Measurements from ENCODE around the gene ANKRD10.
A peak's percentile ranks its signal among the peaks of the same experiment; 100 is the strongest.
"Not testable (repeated sequence)": the region's sequence is repeated elsewhere in the genome, so short reads cannot be mapped to it uniquely, and the experiment has no call there.

ANKRD10 gene

DNA sequence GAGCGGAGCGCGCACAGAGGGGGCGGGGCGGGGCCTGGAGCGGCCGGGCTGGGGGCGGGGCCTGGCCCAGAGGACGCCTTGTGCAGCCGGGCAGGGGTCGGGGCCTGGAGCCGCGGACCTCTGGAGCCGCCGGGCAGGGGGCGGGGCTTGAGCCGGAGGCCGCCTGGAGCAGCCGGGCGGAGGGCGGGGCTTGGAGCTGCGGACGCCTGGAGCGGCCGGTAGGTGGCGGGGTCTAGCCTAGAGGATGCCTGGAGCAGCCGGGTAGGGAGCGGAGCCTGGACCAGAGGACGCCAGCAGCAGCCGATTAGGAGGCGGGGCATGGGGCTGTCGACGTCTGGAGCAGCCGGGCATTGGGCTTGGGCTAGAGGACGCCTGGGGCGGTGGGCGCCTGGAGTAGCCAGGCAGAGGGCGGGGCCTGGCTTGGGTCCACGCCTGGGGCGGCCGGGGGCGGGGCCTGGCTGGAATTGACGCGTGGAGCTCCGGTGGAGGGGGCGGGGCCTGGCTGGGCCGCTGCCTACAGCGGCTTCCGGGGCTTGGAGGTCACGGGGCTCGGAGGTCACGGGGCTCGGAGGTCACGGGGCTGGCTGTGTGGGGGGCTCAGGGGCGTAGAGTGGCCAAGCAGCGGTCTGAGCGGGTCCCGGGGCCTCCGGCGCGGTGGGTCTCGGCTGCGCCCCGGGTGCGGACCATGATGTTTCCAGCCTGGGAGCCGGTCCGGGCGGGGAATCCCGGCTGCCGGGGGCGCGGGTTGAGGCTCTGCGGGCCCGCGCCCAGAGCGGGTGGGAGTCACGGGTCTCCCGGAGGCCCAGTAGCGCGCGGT is at the start of gene ANKRD10:
ANKRD10 (minus strand) TSS at position 13 of the 817 bp plus-strand sequence. CDS start 135 bp downstream, outside the sequence.
- peak; percentile 98 for DNase-seq (ENCODE audit: low read depth, low spot score)

GRCh38 chr13:110964229-110965037 is 49.6 kb upstream of the ANKRD10 start:
- no peak for DNase-seq (ENCODE audit: low read depth, low spot score)

GRCh38 chr13:110963554-110963970 is 48.7 kb upstream of the ANKRD10 start:
- no peak for DNase-seq (ENCODE audit: low read depth, low spot score)

- no peak for DNase-seq (ENCODE audit: low read depth, low spot score)
Measured at GRCh38 chr13:110961959-110962358, 47.1 kb upstream of the ANKRD10 start.

- DNase-seq (ENCODE audit: low read depth, low spot score): no peak
Measured at GRCh38 chr13:110960204-110960603, 45.3 kb upstream of the ANKRD10 start.

GRCh38 chr13:110957931-110958330 is 43.1 kb upstream of the ANKRD10 start:
- no peak for DNase-seq (ENCODE audit: low read depth, low spot score)

GRCh38 chr13:110957181-110957884 is 42.5 kb upstream of the ANKRD10 start:
- DNase-seq (ENCODE audit: low read depth, low spot score): no peak

DNA sequence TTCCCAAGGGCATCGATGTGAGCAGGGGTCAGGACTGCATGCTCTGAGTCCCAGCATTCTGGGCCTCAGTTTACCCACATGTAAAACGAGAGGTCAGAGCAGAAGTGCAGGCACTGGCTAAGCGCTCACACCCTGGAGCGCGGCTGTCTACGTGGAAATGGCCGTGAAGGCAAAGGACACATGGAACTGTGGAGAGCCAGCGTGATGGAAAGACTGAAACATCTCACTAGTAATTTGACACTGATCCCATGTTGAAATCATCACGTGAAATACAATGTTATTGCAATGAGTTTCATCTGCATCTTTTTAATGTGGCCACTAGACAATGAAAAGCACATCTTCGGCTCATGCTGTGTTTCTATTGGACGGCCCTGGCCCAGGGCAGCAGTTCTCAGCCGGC is 41.3 kb upstream of the ANKRD10 start:
- DNase-seq (ENCODE audit: low read depth, low spot score): not testable (repeated sequence)

GRCh38 chr13:110955608-110956007 is 40.7 kb upstream of the ANKRD10 start:
- not testable (repeated sequence) for DNase-seq (ENCODE audit: low read depth, low spot score)

DNA sequence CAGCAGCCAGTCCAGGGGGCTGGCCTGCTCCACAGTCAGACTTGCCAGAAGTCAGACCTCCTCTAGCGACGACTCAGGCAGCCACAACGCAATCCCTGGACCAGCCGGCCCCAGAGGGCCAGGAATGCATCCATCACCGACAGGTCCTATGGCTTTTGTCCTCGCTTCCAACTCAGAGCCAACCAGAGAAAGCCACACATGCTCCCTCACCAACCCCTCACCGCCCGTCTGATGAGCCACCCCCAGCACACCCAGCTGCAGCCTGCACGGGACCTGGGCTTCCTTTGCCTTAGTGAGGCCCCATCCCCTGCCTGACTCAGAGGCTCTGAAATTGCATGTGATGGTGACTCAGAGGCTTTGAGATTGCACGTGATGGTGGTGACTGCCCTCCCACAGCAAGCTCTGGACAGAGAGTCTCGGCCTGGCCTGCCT is 40.2 kb upstream of the ANKRD10 start:
- peak; percentile 86 for DNase-seq (ENCODE audit: low read depth, low spot score)

DNA sequence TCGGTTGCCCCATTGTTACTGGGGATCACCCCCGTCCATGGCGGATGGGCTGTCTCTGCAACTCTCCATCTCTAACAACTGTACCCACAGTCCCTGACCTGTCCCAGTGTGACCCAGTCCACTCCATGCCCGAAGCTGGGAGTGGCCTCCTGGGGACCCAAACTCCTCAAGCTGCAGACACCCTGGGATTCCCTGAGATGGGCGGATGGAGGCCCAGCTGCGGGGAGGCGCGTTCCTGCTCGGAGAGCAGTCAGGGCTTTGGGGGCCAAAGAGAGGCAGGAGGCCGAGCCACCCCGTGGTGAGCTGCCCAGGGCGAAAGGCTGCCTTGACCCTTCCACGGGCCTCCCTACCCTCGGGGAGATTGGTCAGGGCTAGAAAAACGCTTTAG is 39.7 kb upstream of the ANKRD10 start:
- not testable (repeated sequence) for DNase-seq (ENCODE audit: low read depth, low spot score)

- no peak for DNase-seq (ENCODE audit: low read depth, low spot score)
Measured at GRCh38 chr13:110953833-110954532, 39.1 kb upstream of the ANKRD10 start.

GRCh38 chr13:110953416-110953815 is 38.5 kb upstream of the ANKRD10 start:
- no peak for DNase-seq (ENCODE audit: low read depth, low spot score)

GRCh38 chr13:110952135-110952534 is 37.3 kb upstream of the ANKRD10 start:
- DNase-seq (ENCODE audit: low read depth, low spot score): not testable (repeated sequence)

DNA sequence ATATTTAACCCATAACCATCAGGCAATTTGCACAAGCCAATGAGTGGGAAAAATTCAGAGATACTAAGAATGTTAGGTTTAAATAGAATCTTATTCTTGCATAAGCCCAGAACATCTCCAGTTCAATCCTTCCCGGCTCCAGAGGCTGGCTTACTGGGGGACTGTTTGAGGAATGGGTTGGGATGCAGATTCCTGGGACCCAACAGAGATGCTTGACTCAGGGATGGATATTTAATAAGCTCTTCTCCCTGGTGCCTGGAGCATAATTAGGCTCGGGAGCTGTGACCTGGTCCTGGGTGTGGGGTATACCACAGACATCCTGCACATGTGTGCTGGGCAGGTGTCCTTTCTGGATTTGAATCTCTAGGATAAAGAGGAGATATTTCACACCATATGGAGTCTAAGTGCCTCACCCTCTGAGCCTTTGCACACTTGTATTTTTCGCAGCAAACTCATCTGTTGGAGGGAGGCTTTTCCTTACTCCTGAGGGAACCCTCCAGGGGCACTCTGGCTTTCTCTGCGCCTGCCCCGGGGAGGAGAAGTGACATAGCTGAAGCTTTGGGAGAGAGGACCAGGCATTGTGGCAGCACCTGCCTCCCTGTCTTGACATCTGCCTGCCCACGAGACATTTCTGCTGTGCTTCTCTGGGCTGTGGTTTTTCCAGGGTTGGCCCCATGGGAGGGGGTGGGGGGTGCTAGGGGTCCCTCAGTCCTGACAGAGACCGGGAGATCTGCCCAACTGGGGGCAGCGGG is 36.1 kb upstream of the ANKRD10 start:
- no peak for DNase-seq (ENCODE audit: low read depth, low spot score)

DNA sequence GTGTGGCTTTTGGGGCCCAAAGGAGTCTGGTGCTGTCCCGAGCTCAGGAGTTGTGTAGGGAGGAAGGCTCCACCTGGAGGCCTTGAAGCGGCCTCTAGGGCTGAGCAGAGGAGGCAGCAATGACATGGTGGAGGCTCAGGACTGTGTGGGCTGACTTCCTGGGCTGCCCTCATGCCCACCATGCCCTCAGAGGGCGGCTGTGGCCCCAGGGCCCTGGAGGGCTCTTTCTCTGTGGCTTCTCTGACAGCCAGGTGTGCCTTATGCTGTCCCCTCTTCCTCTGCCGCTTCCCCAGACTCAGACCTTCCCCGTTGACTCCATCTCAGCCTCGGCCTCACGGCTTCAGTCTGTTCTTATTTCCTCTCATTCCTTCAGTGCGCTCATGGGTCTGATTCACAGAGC is 35.5 kb upstream of the ANKRD10 start:
- DNase-seq (ENCODE audit: low read depth, low spot score): no peak

- DNase-seq (ENCODE audit: low read depth, low spot score): no peak
Measured at GRCh38 chr13:110949628-110950027, 34.8 kb upstream of the ANKRD10 start.

GRCh38 chr13:110949116-110949515 is 34.2 kb upstream of the ANKRD10 start:
- DNase-seq (ENCODE audit: low read depth, low spot score): no peak

DNA sequence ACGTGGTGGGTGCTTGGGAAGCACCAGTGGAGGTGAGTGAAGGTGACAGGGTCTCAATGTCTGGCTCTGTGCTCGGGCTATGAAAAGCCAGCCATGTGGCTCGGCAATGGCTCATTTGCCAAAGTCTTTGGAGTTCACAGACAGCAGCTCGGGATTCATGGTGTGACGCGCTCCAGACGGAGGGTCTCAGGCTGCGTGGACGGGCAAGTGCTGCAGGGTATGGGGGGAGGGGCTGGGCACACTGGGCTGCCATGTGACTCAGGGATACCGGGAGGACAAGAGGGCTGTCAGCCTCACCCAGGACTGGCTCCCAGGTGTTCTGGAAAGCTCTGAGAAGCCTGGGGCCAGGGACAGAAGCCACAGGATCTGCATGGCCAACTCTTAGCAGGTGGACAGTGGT is 32.5 kb upstream of the ANKRD10 start:
- not testable (repeated sequence) for DNase-seq (ENCODE audit: low read depth, low spot score)

DNA sequence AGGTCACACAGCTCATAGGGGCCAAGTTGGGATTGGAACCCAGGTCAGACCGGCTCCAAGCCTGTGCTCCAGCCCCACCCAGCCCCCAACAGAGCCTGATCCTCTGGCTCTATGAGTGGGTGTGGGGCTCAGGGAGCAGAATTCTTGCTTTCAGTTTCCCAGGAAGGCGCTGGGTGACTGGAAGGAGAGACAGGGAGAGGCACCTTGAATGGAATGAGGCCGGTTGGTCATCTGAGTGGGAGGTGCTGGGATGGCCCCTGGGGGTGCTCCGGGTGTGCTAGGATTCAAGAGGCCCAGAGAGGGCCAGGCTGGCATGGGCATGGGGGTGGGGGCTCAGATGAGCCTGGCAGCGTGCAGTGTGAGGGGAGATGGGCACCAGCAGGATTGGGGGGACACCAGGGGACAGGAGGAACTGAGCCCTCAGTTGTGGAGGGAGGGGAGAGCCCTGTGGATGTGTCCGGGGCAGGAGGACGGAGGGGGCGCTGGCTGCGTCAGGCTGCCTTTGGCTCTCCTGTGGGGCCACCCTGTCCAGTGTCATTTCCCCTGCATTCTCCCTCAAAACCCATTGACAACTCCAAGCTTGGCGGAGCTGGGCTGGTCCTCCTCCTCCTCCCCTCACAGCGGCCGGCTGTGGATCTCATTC is 31.2 kb upstream of the ANKRD10 start:
- no peak for DNase-seq (ENCODE audit: low read depth, low spot score)
